NK-92 (cell line): ENCODE results near the gene SERBP1.
"Not testable (repeated sequence)": the region's sequence is repeated elsewhere in the genome, so short reads cannot be mapped to it uniquely, and the experiment has no call there.

Source experiments
- DNase-seq: peaks from one replicate; lab custom pipeline; 2025; ENCODE audit not compliant: unreplicated experiment; lab: John Stamatoyannopoulos, UW

SERBP1 gene

GRCh38 chr1:67441183-67441582, 11.0 kb upstream of the SERBP1 start:
- DNase-seq: no peak

GRCh38 chr1:67440339-67440738, 10.1 kb upstream of the SERBP1 start:
- DNase-seq: no peak

GRCh38 chr1:67439277-67440029, 9.3 kb upstream of the SERBP1 start:
- DNase-seq: no peak

- no peak for DNase-seq
These were observed 7.8 kb upstream of the SERBP1 start for GRCh38 chr1:67437961-67438360.

- DNase-seq: no peak
These were observed 6.4 kb upstream of the SERBP1 start for GRCh38 chr1:67436511-67437055.

GRCh38 chr1:67434491-67434890, 4.3 kb upstream of the SERBP1 start:
- DNase-seq: no peak

- no peak for DNase-seq
These were observed 3.6 kb upstream of the SERBP1 start for GRCh38 chr1:67433837-67434236.

GRCh38 chr1:67432745-67433144, 2.5 kb upstream of the SERBP1 start:
- no peak for DNase-seq

GRCh38 chr1:67431869-67432578, 1.8 kb upstream of the SERBP1 start:
- no peak for DNase-seq

GRCh38 chr1:67431156-67431765, 1.1 kb upstream of the SERBP1 start:
- no peak for DNase-seq

- DNase-seq: no peak
These were observed 459 bp downstream of the SERBP1 start for GRCh38 chr1:67429528-67430357.

- DNase-seq: no peak
These were observed 1.1 kb downstream of the SERBP1 start for GRCh38 chr1:67429011-67429527.

- DNase-seq: no peak
These were observed 2.3 kb downstream of the SERBP1 start for GRCh38 chr1:67427947-67428346.

GRCh38 chr1:67427465-67427864, 2.7 kb downstream of the SERBP1 start:
- no peak for DNase-seq

- DNase-seq: no peak
These were observed 9.2 kb downstream of the SERBP1 start for GRCh38 chr1:67420835-67421492.

- no peak for DNase-seq
These were observed 11.2 kb downstream of the SERBP1 start for GRCh38 chr1:67418839-67419586.

- DNase-seq: not testable (repeated sequence)
These were observed 12.5 kb downstream of the SERBP1 start for GRCh38 chr1:67417733-67418132.

- no peak for DNase-seq
These were observed 15.2 kb downstream of the SERBP1 start for GRCh38 chr1:67415041-67415440.

- DNase-seq: no peak
These were observed 15.6 kb downstream of the SERBP1 start for GRCh38 chr1:67414574-67414973.
